HG02970 (cell line): ENCODE results near the gene USP34.

ENCODE experiments used
- ATAC-seq: cut with Tn5 transposase; IDR thresholded peaks from one replicate; pipeline ENCODE4 v1.9.1; 2021; ENCODE audit warnings: mild to moderate bottlenecking, moderate library complexity, moderate number of reproducible peaks; ENCODE audit not compliant: unreplicated experiment, low FRiP score

USP34 gene

GRCh38 chr2:61327173-61327572 lies 143.7 kb downstream of the USP34 start:
- ATAC-seq: no peak

DNA sequence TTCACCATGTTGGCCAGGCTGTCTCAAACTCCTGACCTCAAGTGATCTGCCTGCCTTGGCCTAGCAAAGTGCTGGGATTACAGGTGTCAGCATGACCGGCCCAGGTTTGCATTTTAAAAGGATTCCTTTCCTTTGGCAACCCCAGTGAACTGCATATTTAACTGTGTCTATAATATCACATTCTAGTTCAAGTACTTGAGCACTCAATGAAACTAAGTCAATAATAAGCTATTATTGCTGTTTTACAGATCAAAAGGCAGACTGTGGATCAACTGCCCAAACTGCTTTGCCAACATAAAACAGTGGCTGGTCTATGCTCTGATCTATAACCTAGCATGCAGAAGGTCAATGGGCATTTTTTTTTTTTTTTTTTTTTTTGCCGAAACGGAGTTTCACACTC lies 144.5 kb downstream of the USP34 start:
- no peak for ATAC-seq

DNA sequence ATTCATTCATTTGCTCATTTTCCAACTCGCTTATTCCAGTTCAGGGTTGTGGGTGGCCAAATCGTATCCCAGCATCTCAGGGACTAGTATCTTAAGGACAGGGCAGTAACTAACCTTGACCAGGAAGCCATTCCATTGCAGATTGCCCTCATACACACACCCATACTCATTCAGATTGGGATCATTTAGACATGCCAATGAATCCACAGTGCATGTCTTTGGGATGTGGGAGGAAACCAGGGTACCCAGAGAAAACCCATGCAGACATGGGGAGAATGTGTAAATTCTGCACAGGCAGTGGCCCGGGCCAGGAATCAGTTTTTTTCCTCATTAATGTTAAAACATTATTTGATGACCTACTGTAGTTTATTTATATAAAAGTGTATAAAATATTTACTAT lies 150.7 kb downstream of the USP34 start:
- no peak for ATAC-seq

DNA sequence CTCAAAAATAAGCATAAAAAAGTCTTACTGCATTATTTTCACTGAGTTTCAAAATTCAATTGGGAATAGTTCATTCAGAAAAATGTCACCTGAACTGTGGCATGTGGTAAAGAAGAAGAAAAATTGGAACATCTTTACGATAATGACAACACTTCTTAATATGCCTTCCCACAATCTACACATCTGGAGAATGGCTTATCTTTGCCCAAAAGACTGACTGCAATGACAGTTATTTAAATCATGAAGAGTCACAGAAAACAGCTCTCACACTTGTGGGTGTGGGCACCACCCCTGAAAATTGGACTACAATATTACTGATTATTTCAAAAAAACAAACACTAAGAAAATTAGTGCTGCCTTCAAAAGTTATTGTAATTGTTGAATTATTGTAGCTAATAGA lies 152.3 kb downstream of the USP34 start:
- ATAC-seq: no peak

- no peak for ATAC-seq
Observed at GRCh38 chr2:61295981-61296380, 174.9 kb downstream of the USP34 start.

GRCh38 chr2:61291851-61292575 lies 178.9 kb downstream of the USP34 start:
- ATAC-seq: no peak

DNA sequence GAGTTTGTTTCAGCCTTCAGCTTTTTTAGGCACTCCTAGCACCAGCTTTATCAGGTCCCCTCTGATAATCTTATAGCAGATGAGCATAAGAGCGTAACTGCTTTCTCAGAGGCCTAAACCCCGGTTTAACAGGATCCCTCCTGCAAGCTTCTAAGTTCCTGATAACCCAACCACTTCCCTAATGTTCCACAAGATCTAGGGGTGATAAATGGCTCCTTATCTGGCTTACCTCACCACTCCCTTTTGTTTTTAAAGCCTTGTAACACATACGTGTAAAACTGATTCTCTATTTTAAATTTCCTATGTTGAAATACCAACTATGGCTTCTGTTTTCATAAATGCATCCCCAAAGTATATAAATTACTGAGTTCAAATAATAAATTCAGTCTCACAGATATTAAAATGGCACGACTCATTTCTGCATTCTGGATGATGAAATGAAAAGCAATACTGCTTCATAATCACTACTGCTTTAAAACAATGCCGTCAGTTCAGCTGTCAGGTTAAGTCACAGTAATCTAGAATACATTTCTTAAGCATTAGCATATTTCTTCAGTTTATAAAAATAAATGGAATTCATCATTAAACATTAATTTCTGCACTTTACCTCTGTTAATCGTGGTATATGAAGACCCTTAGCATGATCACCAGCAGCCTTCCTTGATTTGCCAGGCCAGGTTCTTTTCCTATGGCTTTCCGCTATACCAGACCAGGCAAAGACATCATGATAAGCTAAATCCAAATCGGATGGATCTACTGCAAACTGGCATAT lies 182.6 kb downstream of the USP34 start:
- no peak for ATAC-seq

DNA sequence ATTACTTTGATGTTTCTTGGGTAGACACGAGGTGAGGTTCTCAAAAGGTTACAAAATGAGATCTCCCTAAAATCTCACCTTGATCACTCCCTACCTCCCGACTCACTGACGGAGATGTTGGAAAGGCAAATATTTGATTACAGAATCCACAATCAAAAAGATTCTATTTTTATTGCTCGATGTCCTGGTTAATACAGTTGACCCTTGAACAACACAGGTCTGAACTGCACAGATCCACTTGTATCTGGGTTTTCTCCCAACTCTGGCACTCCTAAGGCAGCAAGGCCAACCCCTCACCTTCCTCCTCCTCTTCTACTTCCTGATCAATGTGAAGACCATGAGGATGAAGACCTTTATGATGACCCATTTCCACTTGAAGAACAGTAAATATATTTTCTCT lies 183.6 kb downstream of the USP34 start:
- no peak for ATAC-seq

GRCh38 chr2:61283443-61284160 lies 187.3 kb downstream of the USP34 start:
- ATAC-seq: no peak

GRCh38 chr2:61282104-61282590 lies 188.7 kb downstream of the USP34 start:
- no peak for ATAC-seq

GRCh38 chr2:61281321-61281720 lies 189.6 kb downstream of the USP34 start:
- no peak for ATAC-seq

DNA sequence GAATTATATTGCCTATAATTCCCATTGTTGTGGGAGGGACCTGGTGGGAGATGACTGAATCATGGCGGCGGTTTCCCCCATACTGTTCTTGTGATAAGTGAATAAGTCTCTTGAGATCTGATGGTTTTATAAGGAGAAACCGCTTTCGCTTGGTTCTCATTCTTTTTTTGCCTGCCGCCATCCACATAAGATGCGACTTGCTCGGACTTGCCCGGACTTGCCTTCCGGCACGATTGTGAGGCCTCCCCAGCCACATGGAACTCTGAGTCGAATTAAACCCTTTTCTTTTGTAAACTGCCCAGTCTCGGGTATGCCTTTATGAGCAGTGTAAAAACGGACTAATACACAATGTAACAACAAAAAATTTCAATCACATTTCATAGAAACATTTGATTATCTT lies 193.1 kb downstream of the USP34 start:
- ATAC-seq: no peak

DNA sequence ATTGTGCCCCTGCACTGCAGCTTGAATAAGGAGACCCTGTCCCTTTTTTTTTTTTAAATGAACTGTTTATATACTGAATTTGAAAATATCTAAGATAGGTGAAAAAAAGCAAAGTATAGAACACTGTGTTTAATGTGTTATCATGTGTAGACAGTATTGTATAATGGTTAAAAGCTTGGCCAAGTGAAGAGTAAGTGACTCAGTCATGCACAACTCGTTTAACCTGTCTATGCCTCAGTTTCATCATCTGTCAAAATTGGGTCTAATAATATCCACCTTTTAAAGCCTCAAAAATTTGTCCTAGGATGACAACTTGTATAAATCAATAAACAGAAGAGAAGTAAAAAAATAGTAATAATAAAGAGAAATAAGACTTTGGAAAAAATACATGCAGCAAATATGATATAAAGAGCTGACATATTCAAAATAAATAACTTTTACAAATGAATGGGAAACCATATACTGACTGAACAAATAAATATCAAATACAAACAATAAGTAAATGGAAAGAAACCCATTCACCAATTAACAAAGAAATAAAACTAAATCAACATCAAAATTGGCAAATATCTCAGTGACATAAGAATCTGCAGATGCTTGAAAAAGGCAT lies 195.2 kb downstream of the USP34 start:
- ATAC-seq: no peak

DNA sequence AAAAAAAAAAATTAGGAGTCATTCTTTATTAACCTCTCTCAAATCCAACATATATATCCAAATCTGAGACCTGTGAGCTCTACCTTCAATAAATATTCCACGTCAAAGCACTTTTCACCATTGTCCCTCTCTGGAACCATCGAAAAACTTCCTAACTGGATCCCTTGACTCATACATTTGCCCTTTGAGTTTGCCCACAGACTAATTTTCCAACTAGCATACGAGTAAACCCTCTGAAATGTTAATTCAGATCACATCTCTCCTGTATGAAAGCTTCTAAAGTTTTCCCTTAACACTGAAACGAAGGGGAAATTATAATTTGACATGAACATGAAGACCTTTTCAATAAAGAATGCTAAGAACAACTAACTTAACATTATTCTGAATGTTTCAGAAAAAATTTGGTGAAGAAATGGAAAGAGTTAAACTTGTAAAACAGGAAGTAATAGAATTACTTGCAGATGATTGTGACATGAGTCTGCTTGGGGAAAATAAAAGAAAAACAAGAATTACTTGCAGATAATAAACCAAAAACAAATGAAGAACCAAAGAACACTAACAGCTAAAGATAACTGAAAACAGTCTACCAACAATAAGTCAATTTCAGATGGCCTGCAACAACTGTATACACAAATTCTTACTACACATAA lies 198.3 kb downstream of the USP34 start:
- ATAC-seq: no peak

- ATAC-seq: no peak
Observed at GRCh38 chr2:61268249-61268648, 202.6 kb downstream of the USP34 start.

- no peak for ATAC-seq
Observed at GRCh38 chr2:61266632-61267505, 204.0 kb downstream of the USP34 start.

GRCh38 chr2:61263830-61264229 lies 207.1 kb downstream of the USP34 start:
- no peak for ATAC-seq

DNA sequence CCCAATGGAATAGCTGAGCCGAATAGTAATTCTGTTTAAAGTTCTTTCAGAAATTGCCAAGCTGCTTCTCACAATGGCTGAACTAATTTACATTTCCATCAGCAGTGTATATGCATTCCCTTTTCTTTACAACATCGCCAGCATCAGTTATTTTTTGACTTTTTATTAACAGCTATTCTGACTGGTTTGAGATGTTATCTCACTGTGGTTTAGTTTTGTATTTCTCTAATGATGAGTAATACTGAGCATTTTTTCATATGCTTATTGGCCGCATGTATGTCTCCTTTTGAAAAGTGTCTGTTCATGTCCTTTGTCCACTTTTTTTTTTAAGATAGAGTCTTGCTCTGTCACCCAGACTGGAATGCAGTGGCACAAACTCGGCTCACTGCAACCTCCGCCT lies 208.2 kb downstream of the USP34 start:
- no peak for ATAC-seq

GRCh38 chr2:61257446-61257845 lies 213.4 kb downstream of the USP34 start:
- ATAC-seq: no peak
